Right lung (tissue), 5 donors: ENCODE results near the gene PAPOLB. TPM values are rescaled to one million over a fixed set of nuclear protein-coding genes. Genes with fewer than 3 reads are reported as not detected.

Experiments
- DNase-seq, 2 donors: peaks; one replicate each; pipeline ENCODE4 v3.0.0-alpha.2; 2013
- polyA plus RNA-seq, 5 donors: library from polyadenylated mRNA; unstranded; fragments of 120-200 nt; gene quantifications; one replicate each; pipeline versions ENCODE4 v1.2.1 to v1.2.3, GENCODE V29; 2013; ENCODE audit warnings: inconsistent platforms in 1 of 5, low replicate concordance in 1 of 5; ENCODE audit not compliant: insufficient read length in 5 of 5, insufficient read depth in 1 of 5

PAPOLB gene
- polyA plus RNA-seq, 5 donors = 0.04 to 0.18 (median 0.09) TPM

DNA sequence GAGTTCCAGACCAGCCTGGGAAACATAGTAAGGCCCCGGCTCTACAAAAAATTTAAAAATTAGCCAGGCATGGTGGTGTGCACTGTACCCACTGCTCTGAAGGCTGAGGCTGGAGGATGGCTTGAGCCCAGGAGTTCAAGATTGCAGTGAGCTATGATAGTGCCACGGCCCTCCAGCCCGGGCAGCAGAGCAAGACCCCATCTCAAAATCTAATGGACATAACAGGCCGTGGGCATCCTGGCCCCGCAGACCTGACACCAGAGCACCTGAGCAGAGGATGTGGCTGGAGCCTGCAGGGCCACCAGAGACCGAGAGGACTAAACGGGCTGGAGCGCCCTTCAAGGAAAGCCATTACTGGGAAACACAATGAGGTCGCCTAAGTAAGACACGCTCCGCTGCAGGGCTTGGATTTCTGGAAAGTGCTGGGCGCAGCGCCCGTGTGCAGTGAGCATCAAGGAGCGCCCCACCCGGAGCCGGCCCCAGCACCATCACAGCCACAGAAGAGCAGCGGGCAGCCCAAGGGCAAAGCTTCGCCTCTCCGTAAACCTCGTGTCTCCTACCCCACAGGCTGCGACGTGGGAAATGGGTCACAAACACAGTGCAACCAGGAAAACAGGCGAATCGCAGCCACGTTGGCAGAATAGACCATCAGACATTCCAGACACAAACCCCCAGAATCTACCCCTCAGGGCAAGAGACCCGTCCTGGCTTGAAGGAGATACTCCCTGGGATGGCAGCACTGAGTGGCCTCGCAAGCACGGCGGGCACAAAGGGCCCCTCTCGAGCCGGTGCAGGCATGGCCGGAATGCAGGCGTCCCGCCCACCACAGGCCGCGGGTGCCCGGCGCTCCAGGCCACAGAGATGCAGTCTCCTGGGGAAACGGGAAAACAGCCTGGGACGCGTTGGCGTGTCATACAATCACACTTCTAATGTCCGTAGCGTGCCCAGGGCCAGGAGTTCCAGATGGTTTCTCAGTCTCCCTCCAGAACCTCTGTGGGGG lies 16.8 kb upstream of the PAPOLB start:
- DNase-seq = no peak

DNA sequence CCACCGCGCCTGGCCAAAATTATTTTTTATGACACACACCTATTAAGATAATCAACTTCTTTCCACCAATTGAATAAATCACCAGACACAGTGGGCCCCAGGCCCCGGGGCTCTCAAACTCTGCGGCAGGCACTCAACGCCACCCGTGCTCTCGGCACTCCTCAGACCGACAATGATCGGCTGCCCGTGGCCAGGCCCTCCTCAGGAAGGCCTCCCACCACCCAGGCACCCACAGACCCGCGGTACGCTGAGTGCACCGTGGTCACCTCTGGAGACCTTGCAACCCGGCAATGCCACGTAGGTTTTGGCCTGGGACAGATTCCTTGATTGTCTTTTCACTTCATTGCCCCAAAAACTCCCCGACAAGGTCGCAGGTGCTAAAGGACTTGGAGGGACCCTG lies 14.8 kb upstream of the PAPOLB start:
- no peak for DNase-seq

- DNase-seq = no peak
Observed at GRCh38 chr7:4875391-4875790, 13.6 kb upstream of the PAPOLB start.

DNA sequence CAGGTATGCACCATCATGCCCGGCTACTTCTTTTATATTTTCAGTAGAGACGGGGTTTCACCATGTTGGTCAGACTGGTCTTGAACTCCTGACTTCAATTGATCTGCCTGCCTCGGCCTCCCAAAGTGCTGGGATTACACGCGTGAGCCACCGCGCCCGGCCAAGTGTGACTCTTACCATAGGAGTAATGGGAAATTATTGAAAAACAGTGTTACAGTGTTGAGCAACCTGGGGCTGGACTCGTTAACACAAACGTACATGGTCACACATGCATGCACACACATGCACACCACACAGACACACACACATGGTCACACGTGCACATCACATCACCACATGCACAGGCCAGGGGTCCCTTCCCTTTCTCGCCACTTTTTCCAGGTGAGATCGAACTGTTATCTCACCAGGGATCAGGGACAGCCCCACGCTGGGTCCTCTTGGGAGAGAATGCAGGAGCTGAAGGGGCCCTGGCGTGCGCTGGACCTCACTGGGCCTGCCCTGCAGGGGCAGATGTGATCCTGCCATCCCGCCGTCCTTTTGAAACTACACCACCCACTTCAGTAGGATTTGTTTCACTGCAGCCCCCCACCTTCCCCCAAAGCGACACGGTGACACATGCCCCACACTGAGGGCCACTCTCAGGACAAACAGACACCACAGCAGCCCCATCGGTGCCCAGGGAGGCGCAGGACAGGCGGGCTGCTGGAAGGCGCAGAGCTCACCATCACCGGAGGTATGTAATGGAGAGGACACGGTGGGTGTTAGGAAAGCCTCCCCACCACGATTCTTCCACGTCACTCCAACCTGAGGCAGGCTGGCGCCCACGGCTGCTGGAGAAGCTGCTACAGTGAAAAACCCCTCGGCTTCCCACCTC lies 11.5 kb upstream of the PAPOLB start:
- no peak for DNase-seq

GRCh38 chr7:4871930-4872675 lies 10.3 kb upstream of the PAPOLB start:
- no peak for DNase-seq

DNA sequence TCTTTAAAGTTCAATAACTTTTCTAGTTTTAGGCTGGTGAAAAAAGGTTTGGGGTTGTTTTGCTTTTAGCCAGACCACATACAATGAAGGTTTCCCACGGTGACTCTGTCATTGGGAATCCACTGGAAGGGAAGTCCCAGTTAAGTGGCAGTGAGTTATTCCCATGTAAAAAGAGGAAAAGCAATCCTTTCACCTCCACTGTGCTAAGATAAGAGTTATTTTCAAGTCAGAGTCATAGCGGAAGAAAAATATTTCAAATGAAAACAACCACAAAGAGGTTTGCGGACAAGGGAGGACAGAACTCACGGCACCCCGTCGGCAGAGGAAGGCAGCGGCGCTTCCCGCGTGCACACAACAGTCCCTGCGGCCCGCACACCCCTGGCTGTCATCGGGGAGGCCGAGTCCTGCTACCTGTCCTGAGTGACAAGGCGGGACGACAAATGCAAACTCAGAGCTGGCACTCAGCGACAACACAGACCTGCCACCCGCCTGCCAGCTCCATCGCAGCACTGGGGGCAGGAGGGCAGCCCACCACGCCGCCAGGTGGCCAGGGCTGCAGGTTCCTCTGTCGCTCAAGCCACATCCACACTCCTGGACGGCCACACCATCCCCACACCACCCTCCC lies 9.3 kb upstream of the PAPOLB start:
- no peak for DNase-seq

DNA sequence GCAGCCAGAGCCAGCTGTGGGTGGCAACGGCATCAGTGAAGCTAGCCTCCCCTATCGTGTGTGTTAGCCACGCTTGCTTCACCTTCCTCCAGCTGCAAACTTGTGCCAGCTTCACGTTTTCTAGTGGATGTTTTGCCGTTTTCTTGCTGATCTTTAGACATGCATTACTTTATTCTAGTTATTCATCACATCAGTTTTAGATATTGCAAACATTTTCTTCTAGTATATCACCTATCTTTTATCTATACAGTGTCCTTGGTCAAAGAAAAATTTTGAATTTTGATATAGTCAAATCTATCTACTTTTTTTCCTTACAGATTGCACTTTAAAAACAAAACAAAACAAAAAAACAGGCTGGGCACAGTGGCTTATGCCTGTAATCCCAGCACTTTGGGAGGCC lies 6.7 kb upstream of the PAPOLB start:
- no peak for DNase-seq

- DNase-seq = no peak
Observed at GRCh38 chr7:4866528-4867496, 5.0 kb upstream of the PAPOLB start.

DNA sequence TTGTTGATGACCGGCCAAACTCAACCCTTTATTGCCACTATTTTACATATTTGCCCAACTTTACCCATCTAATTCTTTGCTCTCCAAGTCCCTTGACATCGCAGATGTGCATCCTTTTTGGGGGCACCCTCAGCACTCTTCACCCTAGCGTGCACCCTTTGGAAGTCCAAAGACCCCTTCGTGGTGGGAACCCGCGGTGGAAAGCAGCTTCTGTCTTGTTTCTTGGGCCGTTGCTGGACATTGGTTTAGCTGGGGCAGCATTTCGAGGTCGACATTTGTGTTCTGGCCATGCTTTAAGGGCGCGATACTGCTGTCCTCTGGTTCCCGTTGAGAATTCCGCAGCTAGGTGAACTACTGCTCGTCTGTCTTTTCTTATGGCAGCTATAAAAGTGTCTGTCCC lies 326 bp upstream of the PAPOLB start:
- no peak for DNase-seq

DNA sequence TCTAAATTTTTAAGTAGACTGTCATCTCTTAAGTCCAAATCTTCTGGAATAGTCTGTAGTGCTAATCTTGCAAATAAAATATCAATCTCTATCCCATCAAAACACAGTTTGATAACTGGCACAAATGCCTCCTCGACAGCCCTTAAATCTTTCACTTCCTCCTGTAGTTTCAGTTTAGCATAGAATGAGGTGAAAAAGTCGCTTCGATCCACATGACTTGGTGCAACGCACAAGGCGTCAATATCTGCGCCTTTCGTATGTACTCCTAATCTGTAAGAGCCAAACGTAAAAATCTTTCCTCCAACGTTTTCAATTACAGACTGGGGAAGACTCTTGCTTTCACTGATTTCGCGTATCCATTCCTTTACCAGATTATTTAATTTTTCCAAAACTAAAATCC lies 603 bp downstream of the PAPOLB start:
- DNase-seq = no peak

GRCh38 chr7:4857189-4857588 lies 4.6 kb downstream of the PAPOLB start:
- no peak for DNase-seq

DNA sequence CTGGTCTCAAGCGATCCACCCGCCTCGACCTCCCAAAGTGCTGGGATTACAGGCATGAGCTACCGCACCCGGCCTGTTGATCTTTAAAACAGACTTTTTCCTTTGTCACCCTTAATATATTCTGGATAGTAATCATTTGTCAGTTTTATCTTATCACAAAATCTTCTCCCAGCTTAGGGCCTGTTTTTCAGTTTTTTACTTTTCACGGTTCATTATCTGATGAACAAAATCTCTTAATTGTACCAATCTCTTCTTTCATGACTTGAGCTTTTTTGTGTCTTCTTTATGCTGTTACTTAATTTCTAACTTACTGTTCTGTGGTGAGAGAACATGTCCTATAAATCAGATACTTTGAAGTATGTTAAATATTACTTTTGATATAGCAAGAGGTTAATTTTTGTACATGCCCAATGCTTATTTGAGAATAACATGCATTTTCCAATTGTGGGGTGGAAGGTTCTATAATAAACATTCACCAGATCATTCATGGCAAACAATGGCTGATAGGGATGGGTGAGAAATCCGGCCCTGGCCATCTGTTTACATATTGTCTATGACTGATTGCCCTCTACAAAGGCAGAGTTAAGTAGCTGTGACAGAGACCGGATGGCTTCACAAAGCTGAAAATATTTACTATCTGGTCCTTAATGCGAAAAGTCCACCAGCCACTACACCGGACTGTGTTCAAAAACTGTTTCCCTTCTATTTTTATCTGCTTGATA lies 5.3 kb downstream of the PAPOLB start:
- DNase-seq = peak in 1 of 2 donors; percentile 47

GRCh38 chr7:4854916-4855315 lies 6.9 kb downstream of the PAPOLB start:
- DNase-seq = no peak

- no peak for DNase-seq
Observed at GRCh38 chr7:4851459-4852422, 10.1 kb downstream of the PAPOLB start.

- DNase-seq = no peak
Observed at GRCh38 chr7:4850262-4850795, 11.5 kb downstream of the PAPOLB start.

GRCh38 chr7:4849390-4849789 lies 12.4 kb downstream of the PAPOLB start:
- DNase-seq = no peak

- DNase-seq = no peak
Observed at GRCh38 chr7:4845740-4846142, 16.1 kb downstream of the PAPOLB start.
